Measurements from ENCODE around the gene DPEP3. TPM values are rescaled to one million over a fixed set of nuclear protein-coding genes. Genes with fewer than 3 reads are reported as not detected.

The DPEP3 gene
- total RNA-seq, 1 experiment from 2014 or later: 1.6 TPM

GRCh38 chr16:68009157-68009735 is 28.9 kb upstream of the DPEP3 start:
- Mint-ChIP-seq H3K4me3 (no peak overlapping the region), H3K27ac (0 out of 2 replicates have a peak overlapping the region, but pooled peaks have one; percentile 23), H3K27me3 (ENCODE audit: low read depth) (no peaks in the 10 kb centered on the region; the same call in 1 of the 2 replicates), H3K36me3 (no peaks in the 10 kb centered on the region), H3K4me1 (peaks cover 14% of the 10 kb centered on the region), H3K9me3 (no peaks in the 10 kb centered on the region)
- DNase-seq (ENCODE audit: low spot score) (no peak), ATAC-seq (peak; percentile 68)
- ChIA-PET POLR2A (no interaction called here), CTCF (interaction anchor here (0.6 kb wide), 1 partner anchor 193 kb away, joined by 3 read pairs; no protein-coding TSS in a partner anchor)
- no peak for TF ChIP-seq USF1 (CRISPR knock-in tag; IDR thresholded peaks at IDR 0.05)
- no peak for TF ChIP-seq E2F4 (CRISPR knock-in tag; IDR thresholded peaks at IDR 0.05; ENCODE audit: borderline replicate concordance, low read depth)
- no peak for TF ChIP-seq SOX15 (CRISPR knock-in tag; IDR thresholded peaks at IDR 0.05)
- no peak for TF ChIP-seq TEAD1 (CRISPR knock-in tag; IDR thresholded peaks at IDR 0.05)
- TF ChIP-seq ZNF671 (CRISPR knock-in tag; IDR thresholded peaks at IDR 0.05): no peak
- no peak for TF ChIP-seq IRF2 (CRISPR knock-in tag; IDR thresholded peaks at IDR 0.05; ENCODE audit: borderline replicate concordance, low read depth)

GRCh38 chr16:68005786-68006286 is 25.5 kb upstream of the DPEP3 start:
- Mint-ChIP-seq H3K27me3 (ENCODE audit: low read depth) (no peaks in the 10 kb centered on the region; the same call in 1 of the 2 replicates), H3K36me3 (no peaks in the 10 kb centered on the region), H3K4me3 (no peak overlapping the region), H3K27ac (peak overlapping the region; percentile 48), H3K4me1 (peaks cover 14% of the 10 kb centered on the region), H3K9me3 (no peaks in the 10 kb centered on the region)
- DNase-seq (ENCODE audit: low spot score): no peak
- CTCF ChIA-PET: interaction anchor here (1.5 to 3.8 kb wide), 4 partner anchors 12 to 35 kb away, joined by 4 to 17 read pairs (median 7); partner anchors contain the start of gene DUS2
- POLR2A ChIA-PET: no interaction called here
- TF ChIP-seq ZMAT4 (CRISPR knock-in tag; IDR thresholded peaks at IDR 0.05) (no peak), ZNF219 (CRISPR knock-in tag; IDR thresholded peaks at IDR 0.05; ENCODE audit: borderline replicate concordance) (no peak), HMGA2 (CRISPR knock-in tag; IDR thresholded peaks at IDR 0.05) (no peak), ZNF396 (CRISPR knock-in tag; IDR thresholded peaks at IDR 0.05; ENCODE audit: borderline replicate concordance) (no peak), ETV6 (CRISPR knock-in tag; IDR thresholded peaks at IDR 0.05) (no peak), ZNF138 (CRISPR knock-in tag; conservative IDR thresholded peaks at IDR 0.05) (no peak), SMAD4 (CRISPR knock-in tag; IDR thresholded peaks at IDR 0.05) (no peak), ESRRA (CRISPR knock-in tag; IDR thresholded peaks at IDR 0.05; ENCODE audit: borderline replicate concordance) (no peak)
- ATAC-seq: peak; percentile 66

- CTCF ChIA-PET: interaction anchor here (0.7 to 3.8 kb wide), 5 partner anchors 11 to 242 kb away, joined by 3 to 17 read pairs (median 5); partner anchors contain the start of gene DUS2
- Mint-ChIP-seq H3K36me3 (no peaks in the 10 kb centered on the region), H3K27me3 (ENCODE audit: low read depth) (no peaks in the 10 kb centered on the region; the same call in 1 of the 2 replicates), H3K4me1 (peaks cover 14% of the 10 kb centered on the region), H3K4me3 (no peak overlapping the region), H3K27ac (no peak overlapping the region; the same call in 1 of the 2 replicates), H3K9me3 (no peaks in the 10 kb centered on the region)
- ATAC-seq (no peak), DNase-seq (ENCODE audit: low spot score) (no peak)
- POLR2A ChIA-PET: no interaction called here
- TF ChIP-seq ATF2 (CRISPR knock-in tag; IDR thresholded peaks at IDR 0.05; ENCODE audit: borderline replicate concordance, low read depth) (no peak), AR (CRISPR knock-in tag; IDR thresholded peaks at IDR 0.05) (no peak), JUN (CRISPR knock-in tag; IDR thresholded peaks at IDR 0.05) (no peak), E2F5 (CRISPR knock-in tag; IDR thresholded peaks at IDR 0.05) (no peak), FOXP4 (CRISPR knock-in tag; IDR thresholded peaks at IDR 0.05) (no peak), RELA (CRISPR knock-in tag; IDR thresholded peaks at IDR 0.05; ENCODE audit: borderline replicate concordance) (no peak)
These were observed 24.9 kb upstream of the DPEP3 start for GRCh38 chr16:68005211-68005610.

All from WTC11 (cell line).